NCI-H345 treated with DMSO at 0.1 percent for 48 hours (cell line): ENCODE data around the gene CASK.

Source experiments
- DNase-seq: peaks from one replicate; lab custom pipeline; 2025; ENCODE audit not compliant: unreplicated experiment; lab: John Stamatoyannopoulos, UW

CASK gene

DNA sequence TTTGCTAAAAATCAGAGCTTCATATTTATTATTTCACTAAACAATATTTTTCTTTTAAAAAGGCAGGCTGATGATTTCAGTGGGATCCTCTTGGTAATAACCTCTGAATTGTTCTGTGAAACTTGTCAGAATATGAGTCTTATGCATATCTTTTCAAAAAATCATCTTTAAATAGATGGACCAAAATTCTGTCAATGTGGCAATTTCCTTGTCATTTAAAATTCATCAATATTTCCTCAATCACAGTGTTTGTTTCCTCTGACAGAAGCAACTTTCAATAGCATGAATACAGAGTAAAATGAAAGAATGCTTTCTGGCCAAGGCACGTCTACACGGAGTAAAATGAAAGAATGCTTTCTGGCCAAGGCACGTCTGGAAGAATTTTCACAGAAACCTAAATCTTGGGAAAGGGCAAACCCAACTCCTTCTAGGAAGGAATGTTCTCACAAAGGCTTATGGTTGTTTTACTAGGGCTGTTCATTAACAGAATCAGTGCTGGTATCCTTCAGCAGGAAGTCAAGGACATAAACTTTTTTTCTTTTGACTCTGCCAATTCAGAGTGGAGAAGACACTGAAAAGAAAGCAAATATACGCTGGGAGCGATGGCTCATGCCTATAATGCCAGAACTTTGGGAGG is 333.6 kb downstream of the CASK start:
- no peak for DNase-seq

- DNase-seq: no peak
Observed at GRCh38 chrX:41588271-41588670, 335.1 kb downstream of the CASK start.

- DNase-seq: no peak
Observed at GRCh38 chrX:41580423-41581064, 342.8 kb downstream of the CASK start.

- DNase-seq: no peak
Observed at GRCh38 chrX:41563876-41564275, 359.5 kb downstream of the CASK start.

DNA sequence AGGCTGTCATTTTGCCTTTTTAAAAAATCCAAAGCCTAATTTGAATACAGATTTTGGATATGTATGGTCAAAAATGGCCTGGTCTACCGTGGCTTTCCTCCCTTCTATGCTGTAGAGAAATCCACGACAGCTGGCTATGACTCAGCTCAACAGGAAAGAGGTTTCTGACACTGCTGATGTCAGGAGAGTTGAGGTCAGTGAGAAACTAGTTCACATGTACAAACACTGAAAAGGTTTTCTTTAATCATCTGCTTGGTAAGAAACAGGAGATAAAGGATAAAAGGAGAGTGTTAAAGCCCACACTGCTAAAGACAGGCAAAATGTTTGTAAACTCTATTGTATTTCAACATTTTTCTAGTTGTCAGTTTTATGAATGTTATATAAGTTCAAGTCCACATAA is 362.3 kb downstream of the CASK start:
- no peak for DNase-seq

- DNase-seq: no peak
Observed at GRCh38 chrX:41559235-41560052, 363.9 kb downstream of the CASK start.

- no peak for DNase-seq
Observed at GRCh38 chrX:41558531-41558930, 364.8 kb downstream of the CASK start.

GRCh38 chrX:41556958-41557357 is 366.4 kb downstream of the CASK start:
- no peak for DNase-seq

DNA sequence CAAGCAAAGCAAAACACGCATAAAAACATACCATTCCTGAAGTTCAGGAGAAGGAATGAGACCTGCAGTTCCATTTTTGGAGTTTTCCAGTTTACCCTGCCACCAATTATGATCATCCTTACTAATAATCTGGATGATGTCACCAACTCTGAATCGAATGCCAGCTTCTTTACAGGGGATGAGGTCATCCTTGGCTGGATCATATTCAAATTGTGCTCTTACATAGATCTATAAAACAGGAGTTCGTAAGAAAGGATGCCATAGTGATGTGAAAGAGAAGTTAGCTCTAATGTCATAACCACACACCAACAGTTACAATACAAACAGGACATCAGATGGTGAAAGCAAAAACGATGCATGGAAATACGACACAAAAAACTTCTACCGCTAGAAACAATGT is 369.7 kb downstream of the CASK start:
- no peak for DNase-seq

DNA sequence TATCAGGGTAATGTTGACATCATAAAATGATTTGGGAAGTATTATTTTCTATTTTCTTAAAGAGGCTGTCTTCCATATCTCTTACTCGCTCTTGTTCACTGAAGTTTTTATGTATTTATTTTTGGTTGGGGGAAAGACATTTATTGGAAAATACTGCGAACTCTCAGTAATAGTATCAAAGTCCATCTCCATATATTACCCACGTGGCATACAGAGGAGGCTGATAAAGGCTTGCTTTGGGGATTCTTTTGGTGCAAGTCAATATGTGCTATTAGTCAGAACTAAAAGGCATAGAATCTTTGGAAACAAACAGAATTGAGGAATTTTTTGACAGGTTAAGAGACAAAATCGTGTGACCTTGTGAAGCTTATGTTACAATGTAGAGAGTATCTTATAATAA is 374.9 kb downstream of the CASK start:
- no peak for DNase-seq

GRCh38 chrX:41543668-41544067 is 379.7 kb downstream of the CASK start:
- no peak for DNase-seq

GRCh38 chrX:41543025-41543424 is 380.3 kb downstream of the CASK start:
- DNase-seq: no peak

- DNase-seq: no peak
Observed at GRCh38 chrX:41542536-41542935, 380.8 kb downstream of the CASK start.

- DNase-seq: no peak
Observed at GRCh38 chrX:41542135-41542534, 381.2 kb downstream of the CASK start.

GRCh38 chrX:41541386-41541785 is 382.0 kb downstream of the CASK start:
- no peak for DNase-seq

- no peak for DNase-seq
Observed at GRCh38 chrX:41538707-41539106, 384.6 kb downstream of the CASK start.

DNA sequence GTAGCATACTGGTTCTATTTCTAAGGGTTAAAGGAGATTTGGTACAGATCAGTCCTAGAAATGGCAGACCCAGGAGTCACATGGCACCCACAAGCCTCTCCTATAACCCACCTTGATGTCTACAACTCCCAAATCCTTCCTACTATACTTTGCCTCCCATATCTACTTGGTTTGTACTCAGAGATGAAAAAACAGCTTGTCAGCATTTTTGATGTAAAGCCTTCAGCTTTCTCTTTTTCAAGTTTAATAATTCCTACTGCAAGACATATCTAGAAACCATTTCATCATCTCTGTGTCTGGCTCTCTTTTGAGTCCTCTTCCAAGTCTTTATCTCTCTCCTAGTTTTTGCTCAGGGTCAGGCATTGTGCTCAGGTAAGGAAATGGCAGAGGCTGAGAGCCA is 393.3 kb downstream of the CASK start:
- no peak for DNase-seq

- DNase-seq: no peak
Observed at GRCh38 chrX:41529221-41529620, 394.1 kb downstream of the CASK start.

DNA sequence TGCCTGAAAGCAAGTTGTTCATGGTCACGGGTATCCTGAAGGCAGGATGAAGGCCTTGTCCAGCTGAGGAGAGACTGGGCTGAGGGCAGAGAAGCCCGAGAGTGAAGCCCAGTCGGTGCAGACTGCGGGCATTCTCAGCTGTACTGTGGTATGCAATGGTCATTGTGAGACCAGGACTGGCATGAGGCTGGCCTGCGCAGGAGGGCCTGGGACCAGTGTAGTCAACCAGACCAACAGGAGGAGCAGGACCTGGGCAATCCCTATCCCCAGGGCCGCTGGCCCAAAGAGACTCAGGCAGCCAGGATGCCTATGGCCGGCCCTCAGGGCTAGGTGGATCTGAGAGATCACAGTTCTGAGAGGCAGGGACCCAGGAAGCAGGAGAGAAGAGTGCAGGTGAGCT is 394.6 kb downstream of the CASK start:
- DNase-seq: no peak

DNA sequence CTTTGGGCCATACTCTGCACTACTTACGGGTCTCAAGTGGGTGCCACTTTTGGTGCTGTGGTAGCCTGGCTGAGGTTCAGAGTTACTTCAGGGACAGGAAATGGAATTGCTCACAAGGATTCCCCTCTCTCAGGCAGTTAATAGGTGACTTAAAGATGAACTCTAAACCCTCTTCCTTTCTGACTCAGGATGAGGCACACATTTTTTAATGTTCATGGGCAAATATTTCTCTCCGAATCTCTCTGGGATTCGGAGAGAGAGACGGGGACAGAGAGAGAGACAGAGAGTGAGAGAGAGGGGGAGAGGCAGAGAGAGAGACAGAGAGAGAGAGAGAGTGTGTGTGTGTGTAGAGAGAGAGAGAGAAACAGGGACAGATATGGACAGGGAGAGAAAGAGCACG is 396.4 kb downstream of the CASK start:
- DNase-seq: no peak

DNA sequence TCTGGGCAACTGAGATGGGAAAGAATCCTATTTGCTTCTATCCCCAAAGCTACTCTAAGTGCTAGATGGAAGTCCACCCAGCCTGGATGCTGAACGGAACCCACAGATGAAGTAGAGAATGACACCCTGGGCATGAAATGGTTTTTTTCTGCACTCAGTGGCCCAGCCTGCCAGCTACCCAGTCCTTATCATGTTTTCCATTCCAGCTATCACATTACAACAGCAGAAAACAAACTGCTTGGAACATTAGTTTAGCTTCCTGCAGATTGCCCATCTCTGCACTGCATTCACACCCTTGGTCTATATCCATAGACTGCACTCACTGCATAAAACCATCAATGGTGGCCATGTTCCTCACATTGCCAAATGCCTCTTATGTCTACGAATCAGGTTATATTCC is 397.1 kb downstream of the CASK start:
- DNase-seq: no peak

GRCh38 chrX:41522671-41523070 is 400.7 kb downstream of the CASK start:
- no peak for DNase-seq
